Naive B cell (primary cell): ENCODE measurements around the gene HNF1A. TPM values are rescaled to one million over a fixed set of nuclear protein-coding genes. Genes with fewer than 3 reads are reported as not detected.
A peak's percentile ranks its signal among the peaks of the same experiment; 100 is the strongest.

Experiments
- ATAC-seq, 2 donors: fragments of 150-1000 bp; cut with Tn5 transposase; 2 replicates each; pipeline ENCODE4 v1.10.0; 2021; ENCODE audit warnings: low read depth in 2 of 2, mild to moderate bottlenecking in 2 of 2, moderate library complexity in 2 of 2
- DNase-seq: peaks from one replicate; pipeline ENCODE4 v3.0.0; 2022
- H3K27ac Mint-ChIP-seq, 6 donors: one replicate each; pipeline ENCODE4 v1.8.0; 2020 to 2022; ENCODE audit warnings: mild to moderate bottlenecking in 6 of 6, mixed read lengths in 6 of 6, moderate library complexity in 5 of 6, inconsistent platforms in 2 of 6
- H3K27me3 Mint-ChIP-seq, 3 donors: one replicate each; pipeline ENCODE4 v1.8.0; 2021 to 2022; ENCODE audit warnings: mixed read lengths in 3 of 3, mild to moderate bottlenecking in 1 of 3
- H3K36me3 Mint-ChIP-seq, 2 donors: one replicate each; pipeline ENCODE4 v1.8.0; 2020 to 2022; ENCODE audit warnings: mixed read lengths in 2 of 2, inconsistent platforms in 1 of 2, mild to moderate bottlenecking in 1 of 2
- H3K4me1 Mint-ChIP-seq, 3 donors: one replicate each; pipeline ENCODE4 v1.8.0; 2020 to 2022; ENCODE audit warnings: mixed read lengths in 3 of 3, inconsistent platforms in 1 of 3, mild to moderate bottlenecking in 1 of 3, moderate library complexity in 1 of 3
- H3K4me3 Mint-ChIP-seq, 8 donors: one replicate each; pipeline ENCODE4 v1.8.0; 2020 to 2022; ENCODE audit warnings: mild to moderate bottlenecking in 8 of 8, mixed read lengths in 8 of 8, moderate library complexity in 8 of 8, inconsistent platforms in 2 of 8
- H3K9me3 Mint-ChIP-seq, 7 donors: one replicate each; pipeline ENCODE4 v1.8.0; 2020 to 2022; ENCODE audit warnings: mixed read lengths in 7 of 7, mild to moderate bottlenecking in 5 of 7, inconsistent platforms in 2 of 7, moderate library complexity in 1 of 7
- polyA plus RNA-seq, 6 donors: library from polyadenylated mRNA; unstranded; fragments of 300-500 nt; fragmentation: Illumina TruSeq; gene quantifications; one replicate each; pipeline ENCODE4 v1.2.3, GENCODE V29; 2021; ENCODE audit warnings: low read depth in 6 of 6

The HNF1A gene
- polyA plus RNA-seq, 6 donors from 2014 or later, result not detected

DNA sequence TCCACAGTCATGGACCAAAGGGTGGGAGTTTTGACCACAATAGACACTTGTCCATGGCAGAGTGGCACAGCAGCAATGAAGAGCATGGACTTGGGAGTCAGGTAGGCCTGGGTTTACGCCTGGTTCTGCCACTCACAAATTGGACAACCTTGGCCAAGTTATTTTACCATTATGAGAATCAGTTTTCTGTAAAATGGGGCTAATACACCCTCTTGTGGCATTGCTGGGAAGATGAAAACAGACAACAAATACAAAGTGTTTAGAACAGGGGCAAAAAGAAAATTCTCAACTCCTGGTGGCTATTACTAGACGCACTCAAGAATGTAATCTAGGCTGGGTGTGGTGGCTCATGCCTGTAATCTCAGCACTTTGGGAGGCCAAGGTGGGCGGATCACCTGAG is 35.4 kb downstream of the HNF1A start:
- H3K36me3 Mint-ChIP-seq, result peaks cover 15 to 18% of the 10 kb centered on the region in 2 donors
- DNase-seq (no peak), ATAC-seq (no peak)
- H3K27me3 Mint-ChIP-seq, result no peaks in the 10 kb centered on the region
- H3K9me3 Mint-ChIP-seq, result no peaks in the 10 kb centered on the region
- H3K27ac Mint-ChIP-seq, result no peak overlapping the region
- peak overlapping the region in 2 of 8 donors; percentile 54 to 65 for H3K4me3 Mint-ChIP-seq
- peaks cover 16 to 21% (median 18%) of the 10 kb centered on the region in 3 donors for H3K4me1 Mint-ChIP-seq

- Mint-ChIP-seq H3K9me3 (no peaks in the 10 kb centered on the region), H3K27me3 (no peaks in the 10 kb centered on the region), H3K27ac (peak within 1 kb of the TSS; percentile 90 to 98 (median 96)), H3K4me1 (peaks cover 16 to 21% (median 18%) of the 10 kb centered on the region in 3 donors), H3K36me3 (peaks cover 10 to 15% of the 10 kb centered on the region in 2 donors), H3K4me3 (peak within 1 kb of the TSS; percentile 92 to 99 (median 97))
- DNase-seq (peak; percentile 83), ATAC-seq (peak; percentile 99)
Measured at GRCh38 chr12:121015825-121016766, 37.8 kb downstream of the HNF1A start, which contains the start of gene C12orf43. C12orf43 (minus strand) TSS chr12:121016487; CDS start chr12:121016474, 13 bp downstream.

GRCh38 chr12:121017966-121018491 is 39.7 kb downstream of the HNF1A start:
- peaks cover 0 to 10% of the 10 kb centered on the region in 2 donors for H3K36me3 Mint-ChIP-seq
- peaks cover 14 to 18% (median 16%) of the 10 kb centered on the region in 3 donors for H3K4me1 Mint-ChIP-seq
- ATAC-seq (no peak), DNase-seq (no peak)
- H3K27me3 Mint-ChIP-seq, result peaks cover 0 to 5% (median 3%) of the 10 kb centered on the region in 3 donors
- no peak overlapping the region for H3K27ac Mint-ChIP-seq
- H3K9me3 Mint-ChIP-seq, result no peaks in the 10 kb centered on the region
- peak overlapping the region in 1 of 8 donors; percentile 37 for H3K4me3 Mint-ChIP-seq

GRCh38 chr12:121018860-121019617 is 40.7 kb downstream of the HNF1A start:
- Mint-ChIP-seq H3K4me3 (no peak overlapping the region), H3K27me3 (peaks cover 0 to 8% (median 4%) of the 10 kb centered on the region in 3 donors), H3K4me1 (peaks cover 14 to 18% (median 16%) of the 10 kb centered on the region in 3 donors), H3K36me3 (peaks cover 0 to 11% of the 10 kb centered on the region in 2 donors), H3K27ac (peak overlapping the region in 1 of 6 donors; percentile 21), H3K9me3 (no peaks in the 10 kb centered on the region)
- DNase-seq, result no peak
- no peak for ATAC-seq

- ATAC-seq (no peak), DNase-seq (no peak)
- Mint-ChIP-seq H3K36me3 (peaks cover 0 to 7% of the 10 kb centered on the region in 2 donors), H3K9me3 (no peaks in the 10 kb centered on the region), H3K4me1 (peaks cover 0 to under 1% (median 0%) of the 10 kb centered on the region in 3 donors), H3K27ac (no peak overlapping the region), H3K4me3 (no peak overlapping the region), H3K27me3 (peaks cover 8 to 18% (median 9%) of the 10 kb centered on the region in 3 donors)
Measured at GRCh38 chr12:121021754-121022153, 43.4 kb downstream of the HNF1A start.

GRCh38 chr12:121022713-121023112 is 44.4 kb downstream of the HNF1A start:
- ATAC-seq (no peak), DNase-seq (no peak)
- Mint-ChIP-seq H3K4me1 (no peaks in the 10 kb centered on the region), H3K27ac (no peak overlapping the region), H3K9me3 (no peaks in the 10 kb centered on the region), H3K27me3 (peaks cover 9 to 18% (median 16%) of the 10 kb centered on the region in 3 donors), H3K36me3 (peaks cover 0 to 7% of the 10 kb centered on the region in 2 donors), H3K4me3 (no peak overlapping the region)

- Mint-ChIP-seq H3K27me3 (peaks cover 14 to 23% (median 18%) of the 10 kb centered on the region in 3 donors), H3K27ac (no peak overlapping the region), H3K9me3 (no peaks in the 10 kb centered on the region), H3K36me3 (peaks cover 0 to 7% of the 10 kb centered on the region in 2 donors), H3K4me3 (no peak overlapping the region), H3K4me1 (no peaks in the 10 kb centered on the region)
- ATAC-seq (no peak), DNase-seq (no peak)
Measured at GRCh38 chr12:121023799-121024198, 45.5 kb downstream of the HNF1A start.

- Mint-ChIP-seq H3K4me3 (peak overlapping the region in 2 of 8 donors; percentile 53 to 56), H3K36me3 (peaks cover 0 to 7% of the 10 kb centered on the region in 2 donors), H3K4me1 (no peaks in the 10 kb centered on the region), H3K27ac (no peak overlapping the region), H3K27me3 (peaks cover 17 to 23% (median 18%) of the 10 kb centered on the region in 3 donors), H3K9me3 (no peaks in the 10 kb centered on the region)
- ATAC-seq (no peak), DNase-seq (no peak)
Measured at GRCh38 chr12:121025442-121026226, 47.3 kb downstream of the HNF1A start.

- Mint-ChIP-seq H3K4me1 (no peaks in the 10 kb centered on the region), H3K9me3 (no peaks in the 10 kb centered on the region), H3K36me3 (peaks cover 0 to 7% of the 10 kb centered on the region in 2 donors), H3K27me3 (peaks cover 18 to 29% (median 26%) of the 10 kb centered on the region in 3 donors), H3K27ac (no peak overlapping the region), H3K4me3 (no peak overlapping the region)
- ATAC-seq (no peak), DNase-seq (no peak)
Measured at GRCh38 chr12:121026274-121027045, 48.1 kb downstream of the HNF1A start.

GRCh38 chr12:121030576-121031212 is 52.4 kb downstream of the HNF1A start:
- H3K36me3 Mint-ChIP-seq, result no peaks in the 10 kb centered on the region
- H3K4me1 Mint-ChIP-seq, result peaks cover 0 to under 1% (median 0%) of the 10 kb centered on the region in 3 donors
- DNase-seq (no peak), ATAC-seq (no peak)
- peak overlapping the region in 1 of 6 donors; percentile 46 for H3K27ac Mint-ChIP-seq
- H3K4me3 Mint-ChIP-seq, result no peak overlapping the region
- H3K9me3 Mint-ChIP-seq, result no peaks in the 10 kb centered on the region
- H3K27me3 Mint-ChIP-seq, result peaks cover 44 to 65% (median 49%) of the 10 kb centered on the region in 3 donors

- Mint-ChIP-seq H3K9me3 (peaks cover 0 to 5% (median 0%) of the 10 kb centered on the region in 7 donors), H3K27me3 (peaks cover 39 to 53% (median 46%) of the 10 kb centered on the region in 3 donors), H3K4me1 (peaks cover 12 to 22% (median 13%) of the 10 kb centered on the region in 3 donors), H3K36me3 (no peaks in the 10 kb centered on the region), H3K4me3 (no peak overlapping the region), H3K27ac (no peak overlapping the region)
- ATAC-seq (no peak), DNase-seq (no peak)
Measured at GRCh38 chr12:121033625-121034349, 55.4 kb downstream of the HNF1A start.
